Astrocyte (in vitro differentiated cells and primary cell): ENCODE measurements around the gene ZNF532.

Experiments used
- CTCF ChIP-seq: IDR thresholded peaks from 2 replicates; pipeline ENCODE4 v1.5.1; 2011; ENCODE audit warnings: low read depth, mild to moderate bottlenecking, inconsistent platforms, low read length, moderate library complexity; ENCODE audit not compliant: insufficient read depth
- EZH2 ChIP-seq: IDR thresholded peaks from 2 replicates; pipeline ENCODE4 v1.6.1; 2012; ENCODE audit warnings: mild to moderate bottlenecking, low read length, inconsistent platforms; ENCODE audit not compliant: insufficient read depth

- TF ChIP-seq CTCF, result no peak
- no peak for TF ChIP-seq EZH2
Observed at GRCh38 chr18:58949031-58949430, 84.4 kb downstream of the ZNF532 start.
